CD4-positive, alpha-beta T cell (primary cell): ENCODE measurements around the gene TPRN. TPM values are rescaled to one million over a fixed set of nuclear protein-coding genes. Genes with fewer than 3 reads are reported as not detected.

Source experiments
- ATAC-seq: fragments of 200-7000 bp; cut with Tn5 transposase; one replicate; pipeline ENCODE4 v1.10.0; 2022; ENCODE audit warnings: mild to moderate bottlenecking; ENCODE audit not compliant: poor library complexity
- CTCF ChIA-PET: fragments of 350-600 bp; sonication (Branson Sonifier 250); formaldehyde crosslinking; loops from one replicate; lab custom pipeline; 2021; ENCODE audit warnings: antibody characterized with exemption, inconsistent platforms; lab: Charles Lee
- POLR2A ChIA-PET: fragments of 350-600 bp; sonication (Branson Sonifier 250); formaldehyde crosslinking; loops from one replicate; lab custom pipeline; 2021; ENCODE audit warnings: antibody characterized with exemption, inconsistent platforms; lab: Charles Lee
- DNase-seq, 14 experiments: peaks; one replicate each; pipeline ENCODE4 v3.0.0-alpha.2; 2013 to 2020; ENCODE audit warnings: mixed read lengths in 2 of 14
- H3K27ac ChIP-seq, 2 donors: one replicate each; pipeline versions ENCODE4 v1.5.1 to v1.7.0; 2013; ENCODE audit warnings: low read length in 2 of 2, low read depth in 1 of 2, mild to moderate bottlenecking in 1 of 2
- H3K27me3 ChIP-seq, 2 experiments: 1 replicate in 1 of 2; 2 replicates in 1 of 2; pipeline versions ENCODE4 v1.6.1 to v1.7.0; 2013; ENCODE audit warnings: low read length in 2 of 2, control low read depth in 1 of 2, mild to moderate bottlenecking in 1 of 2, moderate library complexity in 1 of 2; ENCODE audit not compliant: insufficient read depth in 2 of 2, control insufficient read depth in 1 of 2
- H3K36me3 ChIP-seq: one replicate; pipeline ENCODE4 v1.6.1; 2013; ENCODE audit warnings: low read length, control low read depth; ENCODE audit not compliant: insufficient read depth
- H3K4me1 ChIP-seq: one replicate; pipeline ENCODE4 v1.6.1; 2013; ENCODE audit warnings: low read length, control low read depth; ENCODE audit not compliant: insufficient read depth
- H3K4me3 ChIP-seq: one replicate; pipeline ENCODE4 v1.5.1; 2013; ENCODE audit warnings: mild to moderate bottlenecking, low read length, moderate library complexity
- H3K9me3 ChIP-seq, 2 experiments: 1 replicate in 1 of 2; 2 replicates in 1 of 2; pipeline versions ENCODE4 v1.6.1 to v1.7.0; 2013; ENCODE audit warnings: low read length in 2 of 2, mild to moderate bottlenecking in 2 of 2, control low read depth in 1 of 2, moderate library complexity in 1 of 2; ENCODE audit not compliant: control insufficient read depth in 1 of 2, insufficient read depth in 1 of 2
- H3K27ac Mint-ChIP-seq: one replicate; pipeline ENCODE4 v1.8.0; 2020; ENCODE audit warnings: mixed read lengths
- H3K27me3 Mint-ChIP-seq: one replicate; pipeline ENCODE4 v1.8.0; 2021; ENCODE audit warnings: mixed read lengths
- H3K36me3 Mint-ChIP-seq: one replicate; pipeline ENCODE4 v1.8.0; 2021; ENCODE audit warnings: low read depth, mixed read lengths
- H3K4me1 Mint-ChIP-seq: one replicate; pipeline ENCODE4 v1.8.0; 2021; ENCODE audit warnings: low read depth, mixed read lengths
- H3K4me3 Mint-ChIP-seq: one replicate; pipeline ENCODE4 v1.8.0; 2020; ENCODE audit warnings: mild to moderate bottlenecking, mixed read lengths
- H3K9me3 Mint-ChIP-seq: one replicate; pipeline ENCODE4 v1.8.0; 2020; ENCODE audit warnings: mixed read lengths
- intact Hi-C, 2 experiments: fragments of 100-400 bp; cut with DNase I in 1 of 2; cut with micrococcal nuclease in 1 of 2; formaldehyde crosslinking; loops; one replicate each; pipeline versions ENCODE4 v1.15.1 to v1.9.0; 2023 to 2025; cut with DNase I, micrococcal nuclease
- total RNA-seq, 174 experiments: library from RNA in 2 of 174; stranded (reverse) in 2 of 174; gene quantifications; one replicate each; pipeline ENCODE4 v1.2.3 and lab custom pipeline; 2021 to 2026
- TF ChIP-seq, protein P1 (sequence below): fragments of 200-600 bp; IDR thresholded peaks from one replicate; pipeline ENCODE4 v1.8.0; 2022; ENCODE audit warnings: antibody characterized with exemption, mild to moderate bottlenecking

TPRN gene
- total RNA-seq, 2 experiments from 2014 or later = 6.1 to 8.6 TPM

GRCh38 chr9:137226338-137227053 is 26.0 kb upstream of the TPRN start:
- H3K27me3 Mint-ChIP-seq = peaks cover 5% of the 10 kb centered on the region
- peaks cover 34% of the 10 kb centered on the region for H3K4me1 ChIP-seq
- ChIA-PET POLR2A (interaction anchor here (1.3 to 2.4 kb wide), 4 partner anchors 14 to 131 kb away, joined by 4 to 15 read pairs (median 8); partner anchors contain the start of genes TPRN and TUBB4B), CTCF (interaction anchor here (0.6 to 2.5 kb wide), 3 partner anchors 10 to 198 kb away, joined by 3 to 15 read pairs (median 4); no protein-coding TSS in a partner anchor)
- no peak overlapping the region for H3K4me3 ChIP-seq
- H3K27ac Mint-ChIP-seq = no peak overlapping the region
- H3K9me3 Mint-ChIP-seq = no peaks in the 10 kb centered on the region
- no peaks in the 10 kb centered on the region for H3K36me3 Mint-ChIP-seq
- no peak overlapping the region for H3K4me3 Mint-ChIP-seq
- H3K4me1 Mint-ChIP-seq = peaks cover 18% of the 10 kb centered on the region
- ATAC-seq (no peak), DNase-seq (no peak)
- intact Hi-C loops = loop anchor here (1.0 to 5.0 kb wide), 5 partner anchors 104 to 180 kb away; partner anchors contain the start of gene NPDC1 (in 2 of the 2)
- H3K9me3 ChIP-seq = peaks cover 0 to 4% of the 10 kb centered on the region in 2 experiments
- H3K27me3 ChIP-seq = peaks cover 3 to 16% of the 10 kb centered on the region in 2 experiments
- TF ChIP-seq, protein P1, sequence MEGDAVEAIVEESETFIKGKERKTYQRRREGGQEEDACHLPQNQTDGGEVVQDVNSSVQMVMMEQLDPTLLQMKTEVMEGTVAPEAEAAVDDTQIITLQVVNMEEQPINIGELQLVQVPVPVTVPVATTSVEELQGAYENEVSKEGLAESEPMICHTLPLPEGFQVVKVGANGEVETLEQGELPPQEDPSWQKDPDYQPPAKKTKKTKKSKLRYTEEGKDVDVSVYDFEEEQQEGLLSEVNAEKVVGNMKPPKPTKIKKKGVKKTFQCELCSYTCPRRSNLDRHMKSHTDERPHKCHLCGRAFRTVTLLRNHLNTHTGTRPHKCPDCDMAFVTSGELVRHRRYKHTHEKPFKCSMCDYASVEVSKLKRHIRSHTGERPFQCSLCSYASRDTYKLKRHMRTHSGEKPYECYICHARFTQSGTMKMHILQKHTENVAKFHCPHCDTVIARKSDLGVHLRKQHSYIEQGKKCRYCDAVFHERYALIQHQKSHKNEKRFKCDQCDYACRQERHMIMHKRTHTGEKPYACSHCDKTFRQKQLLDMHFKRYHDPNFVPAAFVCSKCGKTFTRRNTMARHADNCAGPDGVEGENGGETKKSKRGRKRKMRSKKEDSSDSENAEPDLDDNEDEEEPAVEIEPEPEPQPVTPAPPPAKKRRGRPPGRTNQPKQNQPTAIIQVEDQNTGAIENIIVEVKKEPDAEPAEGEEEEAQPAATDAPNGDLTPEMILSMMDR = no peak
- H3K27ac ChIP-seq = no peak overlapping the region
- no peaks in the 10 kb centered on the region for H3K36me3 ChIP-seq

DNA sequence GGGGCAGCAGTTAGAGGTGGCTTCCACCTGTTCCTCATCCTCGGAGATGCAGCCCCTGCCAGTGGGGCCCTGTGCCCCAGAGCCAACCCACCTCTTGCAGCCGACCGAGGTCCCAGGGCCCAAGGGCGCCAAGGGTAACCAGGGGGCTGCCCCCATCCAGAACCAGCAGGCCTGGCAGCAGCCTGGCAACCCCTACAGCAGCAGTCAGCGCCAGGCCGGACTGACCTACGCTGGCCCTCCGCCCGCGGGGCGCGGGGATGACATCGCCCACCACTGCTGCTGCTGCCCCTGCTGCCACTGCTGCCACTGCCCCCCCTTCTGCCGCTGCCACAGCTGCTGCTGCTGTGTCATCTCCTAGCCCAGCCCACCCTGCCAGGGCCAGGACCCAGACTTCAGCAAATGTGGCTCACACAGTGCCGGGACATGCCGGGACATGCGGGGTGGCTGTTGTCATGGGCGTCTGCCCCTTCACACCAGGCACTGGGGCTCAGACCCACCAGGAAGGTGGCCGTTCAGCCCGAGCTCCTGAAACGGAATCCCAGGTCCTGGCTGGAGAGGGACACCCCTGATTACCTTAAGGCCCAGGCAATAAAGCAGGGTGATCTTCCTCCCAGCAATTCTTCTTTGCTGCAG is 25.3 kb upstream of the TPRN start:
- Mint-ChIP-seq H3K4me1 (peaks cover 18% of the 10 kb centered on the region), H3K4me3 (no peak overlapping the region), H3K36me3 (no peaks in the 10 kb centered on the region), H3K9me3 (no peaks in the 10 kb centered on the region), H3K27me3 (peaks cover 5% of the 10 kb centered on the region), H3K27ac (no peak overlapping the region)
- H3K4me1 ChIP-seq = peaks cover 36% of the 10 kb centered on the region
- H3K4me3 ChIP-seq = no peak overlapping the region
- ChIA-PET POLR2A (interaction anchor here (1.1 to 4.7 kb wide), 4 partner anchors 15 to 130 kb away, joined by 3 to 46 read pairs (median 7); partner anchors contain the start of gene TUBB4B), CTCF (interaction anchor here (0.8 to 2.5 kb wide), 4 partner anchors 11 to 197 kb away, joined by 3 to 15 read pairs (median 5); no protein-coding TSS in a partner anchor)
- ATAC-seq = no peak
- DNase-seq = no peak
- intact Hi-C loops = loop anchor here in 1 of 2 experiments (5.0 kb wide), 1 partner anchor 179 kb away; the partner anchor contains the start of gene NPDC1
- no peaks in the 10 kb centered on the region for H3K36me3 ChIP-seq
- H3K27me3 ChIP-seq = peaks cover 3 to 16% of the 10 kb centered on the region in 2 experiments
- H3K27ac ChIP-seq = no peak overlapping the region
- TF ChIP-seq, protein P1 = no peak
- H3K9me3 ChIP-seq = peaks cover 0 to 4% of the 10 kb centered on the region in 2 experiments
